Endodermal cell (in vitro differentiated cells): Measurements from ENCODE around the gene IP6K3. TPM values are rescaled to one million over a fixed set of nuclear protein-coding genes. Genes with fewer than 3 reads are reported as not detected.

Experiments
- DNase-seq: peaks from one replicate; pipeline ENCODE4 v3.0.0-alpha.2; 2017
- H3K27ac ChIP-seq: 2 replicates; pipeline ENCODE4 v1.5.1; 2013; ENCODE audit warnings: mild to moderate bottlenecking, low read depth, low read length, moderate library complexity
- H3K27me3 ChIP-seq: 2 replicates; pipeline ENCODE4 v1.6.1; 2013; ENCODE audit warnings: mild to moderate bottlenecking, low read length, moderate library complexity; ENCODE audit not compliant: insufficient read depth, control insufficient read depth, poor library complexity, severe bottlenecking
- H3K36me3 ChIP-seq: 2 replicates; pipeline ENCODE4 v1.7.0; 2013; ENCODE audit warnings: mild to moderate bottlenecking, low read length, moderate library complexity; ENCODE audit not compliant: control insufficient read depth, insufficient read depth
- H3K4me1 ChIP-seq: one replicate; pipeline ENCODE4 v1.7.0; 2013; ENCODE audit warnings: low read length; ENCODE audit not compliant: control insufficient read depth, insufficient read depth
- H3K4me3 ChIP-seq: 2 replicates; pipeline ENCODE4 v1.5.1; 2013; ENCODE audit warnings: mild to moderate bottlenecking, low read length, moderate library complexity
- H3K9ac ChIP-seq: 2 replicates; pipeline ENCODE4 v1.6.1; 2013; ENCODE audit warnings: mild to moderate bottlenecking, low read length, moderate library complexity; ENCODE audit not compliant: poor library complexity, severe bottlenecking; ENCODE audit errors: extremely low read depth
- H3K9me3 ChIP-seq: 2 replicates; pipeline ENCODE4 v1.6.1; 2013; ENCODE audit warnings: mild to moderate bottlenecking, low read length, moderate library complexity; ENCODE audit not compliant: control insufficient read depth
- H3K27ac Mint-ChIP-seq: 2 replicates; pipeline ENCODE4 v1.8.0; 2020; ENCODE audit warnings: mixed read lengths
- H3K27me3 Mint-ChIP-seq: 2 replicates; pipeline ENCODE4 v1.8.0; 2021; ENCODE audit warnings: mild to moderate bottlenecking, mixed read lengths; ENCODE audit not compliant: insufficient read depth
- H3K36me3 Mint-ChIP-seq: 2 replicates; pipeline ENCODE4 v1.8.0; 2020; ENCODE audit warnings: low read depth, mixed read lengths
- H3K4me1 Mint-ChIP-seq: 2 replicates; pipeline ENCODE4 v1.8.0; 2020; ENCODE audit warnings: mixed read lengths
- H3K4me3 Mint-ChIP-seq: 2 replicates; pipeline ENCODE4 v1.8.0; 2020; ENCODE audit warnings: mild to moderate bottlenecking, moderate library complexity, mixed read lengths
- H3K9me3 Mint-ChIP-seq: 2 replicates; pipeline ENCODE4 v1.8.0; 2020; ENCODE audit warnings: mild to moderate bottlenecking, mixed read lengths
- WGBS, 2 experiments: methylation state at CpG; one replicate each; pipeline versions ENCODE4 v1.1.5 to v1.1.7; 2013; ENCODE audit warnings: missing lambda C conversion rate in 2 of 2, mixed read lengths in 1 of 2; ENCODE audit not compliant: insufficient coverage in 1 of 2, insufficient read length in 1 of 2; 5-methylcytosine and 5-hydroxymethylcytosine counted together
- total RNA-seq, 2 donors: library from RNA; stranded (reverse); fragmentation: NEBNext Ultra II Directional in 1 of 2; extraction: Animal tissue kit (Norgen Biotek cat#: 25700) in 1 of 2; gene quantifications; 2 replicates in 1 of 2; 3 replicates in 1 of 2; pipeline ENCODE4 v1.2.1, GENCODE V29; 2021
- TF ChIP-seq, protein P1 (sequence below): fragments of 200-600 bp; sonication (generic); conservative IDR thresholded peaks from 2 replicates; pipeline ENCODE4 v1.5.0; 2021; ENCODE audit warnings: antibody characterized with exemption, mild to moderate bottlenecking

IP6K3 gene
- total RNA-seq, 2 donors from 2014 or later, result not detected

- TF ChIP-seq, protein P1, sequence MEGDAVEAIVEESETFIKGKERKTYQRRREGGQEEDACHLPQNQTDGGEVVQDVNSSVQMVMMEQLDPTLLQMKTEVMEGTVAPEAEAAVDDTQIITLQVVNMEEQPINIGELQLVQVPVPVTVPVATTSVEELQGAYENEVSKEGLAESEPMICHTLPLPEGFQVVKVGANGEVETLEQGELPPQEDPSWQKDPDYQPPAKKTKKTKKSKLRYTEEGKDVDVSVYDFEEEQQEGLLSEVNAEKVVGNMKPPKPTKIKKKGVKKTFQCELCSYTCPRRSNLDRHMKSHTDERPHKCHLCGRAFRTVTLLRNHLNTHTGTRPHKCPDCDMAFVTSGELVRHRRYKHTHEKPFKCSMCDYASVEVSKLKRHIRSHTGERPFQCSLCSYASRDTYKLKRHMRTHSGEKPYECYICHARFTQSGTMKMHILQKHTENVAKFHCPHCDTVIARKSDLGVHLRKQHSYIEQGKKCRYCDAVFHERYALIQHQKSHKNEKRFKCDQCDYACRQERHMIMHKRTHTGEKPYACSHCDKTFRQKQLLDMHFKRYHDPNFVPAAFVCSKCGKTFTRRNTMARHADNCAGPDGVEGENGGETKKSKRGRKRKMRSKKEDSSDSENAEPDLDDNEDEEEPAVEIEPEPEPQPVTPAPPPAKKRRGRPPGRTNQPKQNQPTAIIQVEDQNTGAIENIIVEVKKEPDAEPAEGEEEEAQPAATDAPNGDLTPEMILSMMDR, result no peak
- Mint-ChIP-seq H3K4me3 (no peak overlapping the region), H3K27ac (no peak overlapping the region), H3K9me3 (no peaks in the 10 kb centered on the region), H3K36me3 (no peaks in the 10 kb centered on the region), H3K27me3 (no peaks in the 10 kb centered on the region), H3K4me1 (peaks cover 11% of the 10 kb centered on the region)
- DNase-seq, result no peak
- H3K27ac ChIP-seq, result no peak overlapping the region
- no peaks in the 10 kb centered on the region for H3K27me3 ChIP-seq
- H3K9me3 ChIP-seq, result no peaks in the 10 kb centered on the region
- H3K4me1 ChIP-seq, result no peaks in the 10 kb centered on the region
- 94 to 96% methylated on average over 7 to 8 of the region's 8 CpGs for WGBS, 2 experiments
- no peaks in the 10 kb centered on the region for H3K36me3 ChIP-seq
- H3K9ac ChIP-seq, result no peak overlapping the region
- no peak overlapping the region for H3K4me3 ChIP-seq
Observed at GRCh38 chr6:33733709-33734007, 13.0 kb downstream of the IP6K3 start.

DNA sequence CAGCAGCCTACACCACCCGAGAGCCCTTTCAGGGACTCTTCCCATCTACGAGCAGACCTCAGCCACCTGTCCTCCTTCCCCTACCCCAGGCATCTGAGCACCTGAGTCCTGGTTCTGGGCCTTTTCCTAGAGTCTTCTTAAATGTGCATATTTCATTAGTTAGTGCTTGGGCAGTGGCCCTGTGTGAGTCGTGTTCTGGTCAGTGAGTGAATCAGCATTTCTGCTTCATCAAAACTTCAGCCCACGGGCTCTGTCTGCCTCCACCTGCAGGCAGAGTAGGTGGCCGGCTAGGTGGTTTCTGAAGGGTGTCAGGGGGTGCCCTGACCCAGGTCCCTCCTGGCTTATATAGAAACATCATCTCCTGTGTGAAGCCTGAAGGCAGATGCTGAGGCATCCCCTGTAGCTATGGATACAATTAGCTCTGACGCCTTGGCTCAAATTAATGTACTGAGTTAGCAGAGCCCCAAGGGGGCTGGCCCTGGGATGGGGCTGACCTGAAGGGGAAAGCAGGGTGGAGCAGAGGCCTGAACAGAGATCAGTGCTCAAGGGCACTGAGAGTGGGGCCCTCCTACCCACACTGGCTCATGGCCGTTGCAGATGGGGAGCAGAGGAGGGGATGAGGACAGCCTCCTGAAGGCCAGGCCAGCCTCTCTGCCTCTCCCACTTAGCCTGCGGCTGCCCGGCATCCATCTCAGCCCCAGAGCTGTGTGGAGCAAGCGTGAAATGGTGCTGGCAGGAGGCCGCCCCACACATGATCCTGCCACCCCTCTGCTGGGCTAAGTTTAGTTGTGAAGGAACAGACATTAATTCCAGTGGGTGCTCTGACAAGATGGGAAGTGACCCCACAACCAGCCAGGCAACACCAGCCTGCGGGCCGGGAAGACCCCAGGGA is 13.6 kb downstream of the IP6K3 start:
- no peak overlapping the region for H3K9ac ChIP-seq
- no peaks in the 10 kb centered on the region for H3K27me3 Mint-ChIP-seq
- H3K4me1 Mint-ChIP-seq, result peaks cover 11% of the 10 kb centered on the region
- no peaks in the 10 kb centered on the region for H3K36me3 ChIP-seq
- no peak for DNase-seq
- H3K27me3 ChIP-seq, result no peaks in the 10 kb centered on the region
- no peaks in the 10 kb centered on the region for H3K4me1 ChIP-seq
- peak overlapping the region; percentile 27 for H3K27ac Mint-ChIP-seq
- no peaks in the 10 kb centered on the region for H3K36me3 Mint-ChIP-seq
- no peak overlapping the region for H3K4me3 ChIP-seq
- 88 to 96% methylated on average over 4 to 13 of the region's 13 CpGs for WGBS, 2 experiments
- TF ChIP-seq, protein P1, result no peak
- no peak overlapping the region for H3K27ac ChIP-seq
- H3K4me3 Mint-ChIP-seq, result no peak overlapping the region
- H3K9me3 Mint-ChIP-seq, result no peaks in the 10 kb centered on the region
- H3K9me3 ChIP-seq, result no peaks in the 10 kb centered on the region

- H3K4me1 ChIP-seq, result no peaks in the 10 kb centered on the region
- no peak for DNase-seq
- no peak overlapping the region for H3K27ac ChIP-seq
- no peak overlapping the region for H3K4me3 ChIP-seq
- H3K9ac ChIP-seq, result no peak overlapping the region
- no peak overlapping the region for H3K4me3 Mint-ChIP-seq
- H3K36me3 Mint-ChIP-seq, result no peaks in the 10 kb centered on the region
- H3K36me3 ChIP-seq, result no peaks in the 10 kb centered on the region
- no peaks in the 10 kb centered on the region for H3K9me3 ChIP-seq
- H3K4me1 Mint-ChIP-seq, result peaks cover 14% of the 10 kb centered on the region
- no peaks in the 10 kb centered on the region for H3K27me3 ChIP-seq
- no peaks in the 10 kb centered on the region for H3K27me3 Mint-ChIP-seq
- WGBS, 2 experiments, result 92 to 96% methylated on average over 6 of the region's 6 CpGs
- H3K27ac Mint-ChIP-seq, result peak overlapping the region; percentile 27
- no peaks in the 10 kb centered on the region for H3K9me3 Mint-ChIP-seq
- TF ChIP-seq, protein P1, result no peak
Observed at GRCh38 chr6:33732385-33732784, 14.3 kb downstream of the IP6K3 start.
